HUES6 (cell line): ENCODE data around the gene CFAP20DC.

ENCODE experiments used
- H3K27ac ChIP-seq: 2 replicates; pipeline ENCODE4 v1.7.0; 2013; ENCODE audit warnings: low read depth, mild to moderate bottlenecking, low read length, inconsistent platforms
- H3K27me3 ChIP-seq: 2 replicates; pipeline ENCODE4 v1.6.1; 2013; ENCODE audit warnings: low read length; ENCODE audit not compliant: control insufficient read depth, insufficient read depth
- H3K36me3 ChIP-seq: 2 replicates; pipeline ENCODE4 v1.6.1; 2013; ENCODE audit warnings: low read length; ENCODE audit not compliant: control insufficient read depth, insufficient read depth
- H3K4me1 ChIP-seq: 2 replicates; pipeline ENCODE4 v1.6.1; 2013; ENCODE audit warnings: low read length; ENCODE audit not compliant: control insufficient read depth, insufficient read depth
- H3K4me3 ChIP-seq: 2 replicates; pipeline ENCODE4 v1.5.1; 2013; ENCODE audit warnings: low read depth, low read length
- H3K9ac ChIP-seq: one replicate; pipeline ENCODE4 v1.6.1; 2013; ENCODE audit warnings: mild to moderate bottlenecking, low read length
- H3K9me3 ChIP-seq: 2 replicates; pipeline ENCODE4 v1.6.1; 2013; ENCODE audit warnings: low read depth, low read length; ENCODE audit not compliant: control insufficient read depth, insufficient read depth

CFAP20DC gene

DNA sequence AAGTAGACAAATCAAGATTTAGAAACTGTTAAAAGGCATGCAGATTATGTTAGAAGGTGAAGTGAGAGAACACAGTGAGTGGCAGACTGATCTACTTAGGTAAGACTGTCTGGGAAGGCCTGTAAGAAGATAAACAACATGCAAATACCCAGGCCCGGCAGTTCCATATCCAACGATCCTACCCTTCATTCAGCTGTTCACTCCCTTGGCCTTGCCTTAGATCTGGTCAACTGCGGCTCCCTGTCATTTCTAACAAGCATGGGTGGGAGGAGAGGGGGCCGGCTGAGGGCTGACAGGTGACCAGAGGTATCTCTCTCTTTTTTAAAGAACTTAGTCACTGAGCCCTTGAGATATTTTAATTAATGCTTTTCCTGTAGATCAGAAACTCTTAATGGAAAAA is 298.6 kb downstream of the CFAP20DC start:
- H3K36me3 ChIP-seq = no peaks in the 10 kb centered on the region
- H3K27me3 ChIP-seq = no peaks in the 10 kb centered on the region
- H3K4me1 ChIP-seq = no peaks in the 10 kb centered on the region
- H3K27ac ChIP-seq = no peak overlapping the region
- H3K4me3 ChIP-seq = no peak overlapping the region
- no peaks in the 10 kb centered on the region for H3K9me3 ChIP-seq
- no peak overlapping the region for H3K9ac ChIP-seq

DNA sequence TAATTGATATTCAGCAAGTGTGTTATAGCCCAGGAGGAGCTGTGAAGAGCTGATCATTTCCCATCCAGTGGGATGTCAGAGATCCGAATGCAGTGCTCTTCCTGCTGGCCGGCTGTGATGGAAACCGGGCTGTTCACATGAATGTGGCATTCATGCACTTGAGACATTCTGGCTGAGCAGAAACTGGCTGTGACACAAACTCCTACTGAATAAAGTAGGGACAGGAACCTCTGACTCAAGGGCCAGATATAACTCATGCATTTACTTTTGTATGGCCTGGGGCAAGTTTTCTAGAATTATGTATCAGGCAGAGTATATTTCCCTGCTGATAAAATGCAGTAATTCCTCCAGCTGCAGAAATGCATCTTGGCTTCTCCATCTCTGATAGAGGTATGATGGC is 299.9 kb downstream of the CFAP20DC start:
- no peaks in the 10 kb centered on the region for H3K4me1 ChIP-seq
- no peaks in the 10 kb centered on the region for H3K36me3 ChIP-seq
- no peaks in the 10 kb centered on the region for H3K9me3 ChIP-seq
- no peak overlapping the region for H3K9ac ChIP-seq
- H3K27me3 ChIP-seq = no peaks in the 10 kb centered on the region
- H3K4me3 ChIP-seq = no peak overlapping the region
- no peak overlapping the region for H3K27ac ChIP-seq

DNA sequence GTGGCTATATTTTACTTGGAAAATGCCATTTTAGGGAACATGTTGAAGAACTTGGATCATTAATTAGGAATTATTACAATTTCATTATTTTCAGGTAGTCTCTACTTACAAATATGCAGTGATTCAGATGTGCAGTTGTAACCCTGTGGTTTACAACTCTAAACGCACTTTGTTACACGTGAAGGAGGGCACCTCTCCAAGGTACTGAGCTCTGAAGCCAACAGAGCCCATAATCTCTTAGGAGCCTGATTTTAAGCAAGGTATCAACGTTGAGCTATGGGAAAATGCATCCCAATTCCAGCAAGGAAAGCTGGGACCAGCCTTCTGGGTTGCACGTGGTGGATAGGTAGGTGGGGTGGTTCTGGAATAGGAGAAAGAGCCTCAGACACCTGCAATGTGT is 301.8 kb downstream of the CFAP20DC start:
- no peak overlapping the region for H3K27ac ChIP-seq
- no peaks in the 10 kb centered on the region for H3K4me1 ChIP-seq
- no peak overlapping the region for H3K4me3 ChIP-seq
- no peaks in the 10 kb centered on the region for H3K9me3 ChIP-seq
- H3K36me3 ChIP-seq = no peaks in the 10 kb centered on the region
- H3K9ac ChIP-seq = no peak overlapping the region
- no peaks in the 10 kb centered on the region for H3K27me3 ChIP-seq

DNA sequence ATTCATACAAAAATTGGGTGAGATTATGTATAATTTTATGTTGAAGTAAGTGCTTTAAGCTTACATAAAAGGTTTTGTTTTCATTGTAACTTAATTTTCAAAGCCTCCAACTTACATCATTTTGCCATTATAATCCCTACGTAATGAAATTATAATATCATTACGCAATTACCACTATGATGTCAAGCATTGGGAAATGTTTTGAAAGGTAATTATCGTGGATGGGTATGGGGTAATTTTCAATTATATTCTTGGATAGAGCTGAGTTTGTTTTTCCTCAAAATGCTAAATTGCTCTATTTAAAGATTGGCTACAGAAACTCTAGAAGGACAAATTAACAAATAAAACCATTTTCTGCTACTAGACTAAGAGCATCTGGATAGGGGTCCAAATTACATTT is 303.1 kb downstream of the CFAP20DC start:
- H3K9ac ChIP-seq = no peak overlapping the region

DNA sequence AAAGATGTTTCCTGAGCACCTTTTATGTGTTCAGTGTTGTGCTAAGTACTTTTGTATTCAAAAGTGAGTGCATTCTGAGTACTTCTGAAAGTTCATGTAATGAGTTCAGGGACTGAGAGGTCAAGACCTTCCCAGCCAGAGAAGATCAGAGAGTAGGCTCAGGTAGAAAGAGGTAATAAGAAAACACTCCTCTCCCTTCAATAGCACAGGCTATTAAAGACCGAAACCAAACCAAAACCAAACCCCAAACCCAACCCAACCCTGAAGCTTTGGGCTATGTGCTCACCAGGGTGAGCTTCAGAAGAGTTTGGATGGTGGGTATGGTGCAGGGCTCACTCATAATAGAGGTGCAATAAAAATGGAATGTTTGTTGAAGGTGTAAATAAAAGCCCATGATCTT is 306.5 kb downstream of the CFAP20DC start:
- H3K36me3 ChIP-seq = no peaks in the 10 kb centered on the region
- no peaks in the 10 kb centered on the region for H3K9me3 ChIP-seq
- H3K4me3 ChIP-seq = no peak overlapping the region
- H3K27me3 ChIP-seq = no peaks in the 10 kb centered on the region
- H3K9ac ChIP-seq = no peak overlapping the region
- no peaks in the 10 kb centered on the region for H3K4me1 ChIP-seq
- no peak overlapping the region for H3K27ac ChIP-seq

More for the DNA sequence above, 303.1 kb downstream of the CFAP20DC start:
- Histone ChIP-seq H3K27me3 (no peaks in the 10 kb centered on the region), H3K9me3 (no peaks in the 10 kb centered on the region), H3K4me3 (no peak overlapping the region), H3K27ac (no peak overlapping the region), H3K4me1 (no peaks in the 10 kb centered on the region), H3K36me3 (no peaks in the 10 kb centered on the region)

DNA sequence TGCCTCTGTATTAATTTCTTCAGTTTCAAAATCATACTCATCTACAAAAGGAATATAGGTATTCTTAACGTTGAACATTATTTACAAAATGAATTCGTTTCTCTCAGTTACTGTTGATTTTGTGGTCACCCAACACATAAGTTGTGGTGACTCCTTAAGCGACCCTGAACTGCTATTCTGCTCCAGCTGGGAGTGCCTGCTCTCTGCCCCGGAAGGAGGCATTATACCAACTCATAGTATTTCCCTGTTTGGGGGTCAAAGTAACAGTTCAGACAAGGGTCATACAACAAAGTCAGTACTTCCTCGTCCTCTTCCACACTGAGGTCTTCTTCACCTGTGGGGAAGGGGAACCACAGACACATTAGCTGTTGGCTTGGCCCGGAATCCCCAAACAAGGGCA is 307.6 kb downstream of the CFAP20DC start:
- H3K4me3 ChIP-seq = no peak overlapping the region
- no peaks in the 10 kb centered on the region for H3K9me3 ChIP-seq
- no peaks in the 10 kb centered on the region for H3K4me1 ChIP-seq
- no peak overlapping the region for H3K27ac ChIP-seq
- no peaks in the 10 kb centered on the region for H3K27me3 ChIP-seq
- no peaks in the 10 kb centered on the region for H3K36me3 ChIP-seq
- H3K9ac ChIP-seq = no peak overlapping the region

DNA sequence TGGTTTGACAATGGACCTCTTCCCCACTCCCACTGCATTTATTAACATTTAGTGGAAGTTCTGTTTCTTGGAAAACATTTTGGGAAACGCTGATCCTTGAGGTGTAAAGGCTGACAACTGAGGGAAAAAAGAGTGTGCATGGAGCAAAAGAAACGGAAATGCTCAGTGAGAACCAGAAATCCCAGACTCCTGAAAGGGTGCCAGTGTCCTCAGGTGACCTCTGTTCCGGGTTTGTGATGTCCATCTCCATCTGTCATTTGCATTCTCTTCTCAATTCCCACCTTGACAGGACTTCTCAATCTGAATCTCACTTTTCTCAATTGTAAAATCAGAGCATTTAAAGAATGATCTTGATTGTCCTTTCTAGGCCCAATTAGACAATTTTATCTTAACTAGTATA is 312.2 kb downstream of the CFAP20DC start:
- Histone ChIP-seq H3K4me1 (no peaks in the 10 kb centered on the region), H3K36me3 (no peaks in the 10 kb centered on the region), H3K4me3 (no peak overlapping the region), H3K27ac (no peak overlapping the region), H3K9ac (no peak overlapping the region), H3K9me3 (no peaks in the 10 kb centered on the region), H3K27me3 (no peaks in the 10 kb centered on the region)

DNA sequence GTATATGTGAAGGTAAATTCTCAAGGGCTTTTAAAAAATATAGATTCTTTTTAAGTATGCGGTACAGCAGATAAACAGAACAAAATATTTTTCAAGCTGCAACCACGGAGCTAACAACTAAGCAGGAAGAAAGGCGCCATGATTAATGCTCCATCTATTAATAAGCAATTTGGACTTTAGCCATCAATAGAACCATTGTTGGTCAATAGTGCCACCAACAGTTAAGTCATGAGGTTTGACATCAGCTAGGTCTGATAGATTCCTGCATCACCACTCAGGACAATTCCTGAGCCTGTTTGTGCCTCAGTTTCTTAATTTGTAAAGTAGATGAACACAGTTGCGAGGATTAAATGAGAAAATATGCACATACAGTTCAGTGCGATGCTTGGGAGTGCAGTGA is 318.2 kb downstream of the CFAP20DC start:
- no peak overlapping the region for H3K9ac ChIP-seq
- H3K4me3 ChIP-seq = no peak overlapping the region
- H3K4me1 ChIP-seq = no peaks in the 10 kb centered on the region
- no peaks in the 10 kb centered on the region for H3K27me3 ChIP-seq
- H3K9me3 ChIP-seq = no peaks in the 10 kb centered on the region
- H3K36me3 ChIP-seq = no peaks in the 10 kb centered on the region
- no peak overlapping the region for H3K27ac ChIP-seq

DNA sequence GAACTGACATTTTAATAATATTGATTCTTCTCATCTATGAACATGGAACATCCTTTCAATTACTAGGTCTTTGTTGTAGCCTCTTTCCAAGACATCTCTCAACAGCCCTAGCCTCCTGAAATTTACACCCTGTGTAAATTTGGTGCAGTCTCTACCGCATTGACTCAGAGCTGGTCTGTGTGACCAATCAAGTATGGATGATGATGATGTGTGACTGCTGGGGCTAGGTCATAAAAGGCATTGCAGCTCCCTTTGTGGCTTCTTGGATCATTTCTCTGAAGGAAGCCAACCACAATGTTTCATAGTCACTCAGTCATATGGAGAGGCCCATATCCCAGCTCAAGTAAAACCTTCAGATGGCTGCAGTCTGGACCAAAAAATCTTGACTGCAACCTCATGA is 321.1 kb downstream of the CFAP20DC start:
- Histone ChIP-seq H3K4me3 (no peak overlapping the region), H3K36me3 (no peaks in the 10 kb centered on the region), H3K27ac (no peak overlapping the region), H3K9ac (no peak overlapping the region), H3K27me3 (no peaks in the 10 kb centered on the region), H3K4me1 (no peaks in the 10 kb centered on the region), H3K9me3 (no peaks in the 10 kb centered on the region)

DNA sequence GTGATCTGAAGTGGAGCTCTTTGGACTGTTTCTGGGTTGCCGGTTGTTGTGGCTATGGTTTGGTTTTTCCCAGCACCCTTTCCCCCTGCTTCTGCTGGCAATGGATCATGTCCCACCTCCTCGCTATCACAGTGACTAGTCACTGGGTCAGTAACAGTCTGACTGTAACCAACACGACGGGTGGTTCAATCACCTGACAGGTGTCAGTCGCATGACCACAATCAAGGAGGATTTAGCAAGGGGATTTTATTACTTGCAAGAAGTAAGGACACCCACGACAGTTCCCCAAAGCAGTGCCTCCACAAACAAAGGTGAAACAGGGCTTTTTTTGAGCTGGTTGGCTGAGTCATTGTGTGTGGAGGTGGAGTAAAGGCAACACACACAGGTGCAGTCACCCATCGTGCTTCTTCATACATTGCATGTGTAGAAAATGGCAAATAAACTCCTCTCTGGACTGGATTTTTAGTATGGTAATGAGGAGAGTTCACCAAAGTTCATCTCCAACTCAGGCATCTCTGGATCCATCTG is 324.4 kb downstream of the CFAP20DC start:
- Histone ChIP-seq H3K9me3 (no peaks in the 10 kb centered on the region), H3K27me3 (no peaks in the 10 kb centered on the region), H3K36me3 (no peaks in the 10 kb centered on the region), H3K9ac (no peak overlapping the region), H3K27ac (no peak overlapping the region), H3K4me3 (no peak overlapping the region), H3K4me1 (no peaks in the 10 kb centered on the region)

DNA sequence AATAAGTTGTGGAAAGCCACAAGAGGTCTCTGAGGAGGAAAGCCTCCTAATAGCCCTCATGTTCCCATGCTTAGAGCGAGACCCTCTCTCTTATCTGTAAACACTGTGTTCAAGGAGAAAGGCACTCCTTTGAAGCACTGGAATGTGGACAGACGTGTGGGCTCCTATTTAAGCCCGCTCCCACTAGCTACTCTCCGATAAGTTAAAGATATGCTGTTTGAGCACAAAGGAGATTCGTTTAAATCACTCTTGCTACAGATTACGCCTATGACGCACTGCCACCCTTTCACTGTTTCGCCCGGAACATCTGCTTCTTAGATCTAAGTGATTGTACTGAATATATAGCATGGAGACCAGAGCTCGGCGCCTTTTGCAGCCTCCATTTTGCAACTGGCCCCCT is 325.5 kb downstream of the CFAP20DC start:
- no peak overlapping the region for H3K9ac ChIP-seq
- no peaks in the 10 kb centered on the region for H3K4me1 ChIP-seq
- H3K27me3 ChIP-seq = no peaks in the 10 kb centered on the region
- H3K9me3 ChIP-seq = no peaks in the 10 kb centered on the region
- H3K4me3 ChIP-seq = no peak overlapping the region
- no peak overlapping the region for H3K27ac ChIP-seq
- H3K36me3 ChIP-seq = no peaks in the 10 kb centered on the region

DNA sequence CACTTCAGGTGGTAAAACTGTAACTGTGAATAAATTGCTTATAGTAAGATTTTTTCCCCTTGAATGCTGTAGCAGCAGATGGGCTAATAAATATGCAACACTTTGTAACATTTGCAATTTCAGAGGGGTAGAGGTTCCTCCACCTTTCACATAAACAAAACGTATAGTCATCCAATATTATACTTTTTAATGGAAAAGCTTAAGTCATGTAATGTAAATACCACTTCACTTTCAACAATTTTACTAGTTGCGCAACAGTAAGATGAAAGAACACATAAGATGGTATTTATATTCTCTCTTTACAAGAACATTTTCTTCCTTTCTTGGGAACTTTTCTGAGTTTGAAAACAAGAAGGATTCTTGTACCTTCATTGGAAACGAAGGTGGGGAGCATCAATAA is 326.7 kb downstream of the CFAP20DC start:
- no peaks in the 10 kb centered on the region for H3K27me3 ChIP-seq
- no peak overlapping the region for H3K4me3 ChIP-seq
- no peak overlapping the region for H3K9ac ChIP-seq
- no peaks in the 10 kb centered on the region for H3K4me1 ChIP-seq
- no peaks in the 10 kb centered on the region for H3K36me3 ChIP-seq
- no peak overlapping the region for H3K27ac ChIP-seq
- H3K9me3 ChIP-seq = no peaks in the 10 kb centered on the region
